HepG2 (cell line): Measurements from ENCODE around the gene NDC1. TPM values are rescaled to one million over a fixed set of nuclear protein-coding genes. Genes with fewer than 3 reads are reported as not detected.

Experiments
- AGO1 ChIP-seq: fragments of 200-400 bp; formaldehyde crosslinking; IDR thresholded peaks from 2 replicates; pipeline ENCODE4 v1.6.1; 2017; ENCODE audit warnings: mild to moderate bottlenecking, low read depth, low read length, moderate library complexity; ENCODE audit not compliant: poor library complexity, severe bottlenecking
- CC2D1A ChIP-seq: sonication (generic); formaldehyde crosslinking; IDR thresholded peaks from 2 replicates; pipeline ENCODE4 v1.8.1; 2023; ENCODE audit warnings: mild to moderate bottlenecking, missing genetic modification reagents
- CHCHD3 ChIP-seq: sonication (generic); formaldehyde crosslinking; IDR thresholded peaks from 2 replicates; pipeline ENCODE4 v1.8.0; 2022; ENCODE audit warnings: mild to moderate bottlenecking, missing genetic modification reagents, moderate library complexity
- ESRRA ChIP-seq: sonication (generic); formaldehyde crosslinking; IDR thresholded peaks from 2 replicates; pipeline ENCODE4 v1.5.1; 2020; ENCODE audit warnings: mild to moderate bottlenecking, low read depth, missing genetic modification reagents
- FOXC1 ChIP-seq: sonication (generic); formaldehyde crosslinking; IDR thresholded peaks from 2 replicates; pipeline ENCODE4 v1.8.0; 2022; ENCODE audit warnings: mild to moderate bottlenecking, missing genetic modification reagents, borderline replicate concordance
- JARID2 ChIP-seq: sonication (generic); formaldehyde crosslinking; IDR thresholded peaks from 2 replicates; pipeline ENCODE4 v1.8.1; 2023; ENCODE audit warnings: missing genetic modification reagents, inconsistent platforms; ENCODE audit not compliant: insufficient replicate concordance
- MYC ChIP-seq: sonication (generic); formaldehyde crosslinking; IDR thresholded peaks from 2 replicates; pipeline ENCODE4 v1.9.0; 2021; ENCODE audit warnings: missing genetic modification reagents, borderline replicate concordance
- NFYC ChIP-seq: IDR thresholded peaks from 2 replicates; pipeline ENCODE4 v1.6.1; 2016; ENCODE audit warnings: missing genetic modification reagents, missing compliant biosample characterization
- NONO ChIP-seq, 2 experiments: fragments of 450-650 bp in 1 of 2; sonication (generic) in 1 of 2; formaldehyde crosslinking in 1 of 2; IDR thresholded peaks in 1 of 2; conservative IDR thresholded peaks in 1 of 2; 2 replicates each; pipeline versions ENCODE4 v1.6.1 to v1.8.0; 2017 to 2022; ENCODE audit warnings: mild to moderate bottlenecking in 1 of 2, missing genetic modification reagents in 1 of 2, moderate library complexity in 1 of 2
- NRL ChIP-seq: sonication (generic); formaldehyde crosslinking; IDR thresholded peaks from 2 replicates; pipeline ENCODE4 v1.5.0; 2020; ENCODE audit warnings: missing genetic modification reagents, mild to moderate bottlenecking, moderate library complexity, borderline replicate concordance
- PHF21A ChIP-seq: sonication (generic); formaldehyde crosslinking; IDR thresholded peaks from 2 replicates; pipeline ENCODE4 v1.5.0; 2020; ENCODE audit warnings: mild to moderate bottlenecking, missing genetic modification reagents
- POLR2A ChIP-seq, 2 experiments: IDR thresholded peaks; 2 replicates each; pipeline ENCODE4 v1.6.1; 2011; ENCODE audit warnings: low read depth in 2 of 2, low read length in 2 of 2, mild to moderate bottlenecking in 1 of 2, moderate library complexity in 1 of 2; ENCODE audit not compliant: insufficient read depth in 1 of 2
- ZNF180 ChIP-seq: sonication (generic); formaldehyde crosslinking; IDR thresholded peaks from 2 replicates; pipeline ENCODE4 v1.4.0; 2020; ENCODE audit warnings: low read depth, missing genetic modification reagents, borderline replicate concordance
- ZNF274 ChIP-seq: sonication (generic); formaldehyde crosslinking; IDR thresholded peaks from 2 replicates; pipeline ENCODE4 v1.5.1; 2020; ENCODE audit warnings: mild to moderate bottlenecking, missing genetic modification reagents
- ZNF430 ChIP-seq: sonication (generic); formaldehyde crosslinking; IDR thresholded peaks from 2 replicates; pipeline ENCODE4 v1.9.0; 2021; ENCODE audit warnings: mild to moderate bottlenecking, missing genetic modification reagents
- ZNF546 ChIP-seq: sonication (generic); formaldehyde crosslinking; conservative IDR thresholded peaks from 2 replicates; pipeline ENCODE4 v1.8.1; 2023; ENCODE audit warnings: mild to moderate bottlenecking, missing genetic modification reagents
- ZNF766 ChIP-seq: sonication (generic); formaldehyde crosslinking; IDR thresholded peaks from 2 replicates; pipeline ENCODE4 v1.5.0; 2020; ENCODE audit warnings: missing genetic modification reagents, borderline replicate concordance
- ZNF768 ChIP-seq: sonication (generic); formaldehyde crosslinking; IDR thresholded peaks from 2 replicates; pipeline ENCODE4 v1.4.0; 2020; ENCODE audit warnings: missing genetic modification reagents
- polyA plus RNA-seq, 8 experiments: library from polyadenylated mRNA; depleted of rRNA in 3 of 8; stranded (reverse) in 7 of 8; unstranded in 1 of 8; fragments of >200 nt; fragmentation: Illumina TruSeq in 4 of 8; extraction: Trizol in 4 of 8; gene quantifications; 2 replicates each; pipeline versions ENCODE4 v1.2.1 to v1.2.3, GENCODE V29; 2011 to 2016; ENCODE audit warnings: low read depth in 4 of 8, missing spikeins in 1 of 8, mixed read lengths in 1 of 8; ENCODE audit not compliant: insufficient read depth in 1 of 8
- total RNA-seq, 5 experiments: library from RNA; depleted of rRNA; stranded (reverse); fragments of >200 nt; fragmentation: Illumina TruSeq; extraction: Trizol; gene quantifications; 2 replicates each; pipeline ENCODE4 v1.2.3, GENCODE V29; 2016; ENCODE audit warnings: low read depth in 1 of 5
- TF ChIP-seq, protein P1 (sequence below): sonication (generic); formaldehyde crosslinking; IDR thresholded peaks from 2 replicates; pipeline ENCODE4 v1.5.1; 2020; ENCODE audit warnings: missing genetic modification reagents, mild to moderate bottlenecking, borderline replicate concordance
- TF ChIP-seq, protein P2 (sequence below): sonication (generic); formaldehyde crosslinking; IDR thresholded peaks from 2 replicates; pipeline ENCODE4 v1.8.0; 2022; ENCODE audit warnings: missing genetic modification reagents, mild to moderate bottlenecking, borderline replicate concordance
- TF ChIP-seq, protein P3 (sequence below): sonication (generic); formaldehyde crosslinking; IDR thresholded peaks from 2 replicates; pipeline ENCODE4 v1.5.0; 2020; ENCODE audit warnings: missing genetic modification reagents
- TF ChIP-seq, protein P4 (sequence below): sonication (generic); formaldehyde crosslinking; IDR thresholded peaks from 2 replicates; pipeline ENCODE4 v1.5.1; 2020; ENCODE audit warnings: missing genetic modification reagents, mild to moderate bottlenecking, borderline replicate concordance
- TF ChIP-seq, protein P5 (sequence below): sonication (generic); formaldehyde crosslinking; IDR thresholded peaks from 2 replicates; pipeline ENCODE4 v1.4.0; 2020; ENCODE audit warnings: mild to moderate bottlenecking, missing genetic modification reagents

NDC1 gene
- total and polyA plus RNA-seq, 2 of the 13 experiments (the other 11 are each of a cell fraction or from before 2014, with no cell fraction given), result 38.1 to 50.9 TPM

DNA sequence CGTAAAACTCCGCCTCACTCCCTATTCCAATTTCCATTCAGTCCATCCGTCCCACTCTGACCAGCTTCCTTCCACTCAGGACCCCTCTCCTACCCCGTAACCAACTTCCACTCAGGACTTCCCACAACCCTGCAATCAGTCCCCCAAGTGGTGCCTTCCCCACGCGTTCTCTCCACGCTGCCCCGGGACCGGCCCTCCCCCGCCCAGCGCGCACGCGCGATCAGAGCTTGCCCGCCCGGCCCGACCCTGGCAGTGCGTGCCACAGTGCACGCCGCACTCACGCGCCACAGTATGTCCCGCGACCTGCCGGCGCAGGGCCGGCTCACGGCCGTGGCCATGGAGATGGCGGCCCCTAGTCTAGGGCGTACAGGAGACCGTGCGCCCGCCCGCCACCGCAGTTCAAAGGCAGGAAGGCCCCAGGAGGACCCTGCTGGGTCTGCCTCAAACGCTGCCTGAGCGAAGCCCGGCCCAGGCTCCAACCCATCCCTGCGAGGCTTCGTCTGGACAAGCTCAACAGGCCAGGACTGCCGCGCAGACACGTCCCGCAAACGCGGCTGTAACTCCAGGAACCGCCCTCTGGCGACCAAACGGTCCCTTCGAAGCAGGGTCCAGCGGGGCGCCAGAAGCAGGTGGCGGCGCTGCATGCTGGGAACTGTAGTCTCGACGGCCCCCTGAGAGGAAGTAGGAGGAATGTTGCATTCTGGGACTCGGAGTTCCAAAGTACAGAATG, at the start of gene NDC1 (continued):
- TF ChIP-seq PHF21A (CRISPR knock-in tag) (peak; percentile 89; the same call in 1 of the 2 replicates), AGO1 (no peak), NONO (IDR thresholded peaks at IDR 0.05) (no peak), NONO (CRISPR knock-in tag; conservative IDR thresholded peaks at IDR 0.05) (peak; percentile 90), JARID2 (CRISPR knock-in tag) (peak; percentile 76), ZNF546 (CRISPR knock-in tag) (peak; percentile 91), ZNF274 (CRISPR knock-in tag) (peak; percentile 97), ZNF430 (peak; percentile 93), POLR2A (IDR thresholded peaks at IDR 0.05; ENCODE audit: insufficient read depth in 1 of 2, low read depth in 2 of 2, low read length in 2 of 2) (peak; percentile 75 to 77; a peak in 3 of 4 replicates), ZNF180 (CRISPR knock-in tag) (0 out of 2 replicates have a peak, but pooled peaks have one; percentile 23), NRL (peak; percentile 85; the same call in 1 of the 2 replicates), FOXC1 (CRISPR knock-in tag) (peak; percentile 95), ZNF766 (CRISPR knock-in tag) (peak; percentile 85; the same call in 1 of the 2 replicates), MYC (CRISPR knock-in tag) (peak; percentile 96), CHCHD3 (CRISPR knock-in tag) (peak; percentile 80), NFYC (CRISPR knock-in tag) (no peak), ESRRA (CRISPR knock-in tag) (peak; percentile 74; the same call in 1 of the 2 replicates), ZNF768 (CRISPR knock-in tag) (peak; percentile 43), CC2D1A (peak; percentile 46; the same call in 1 of the 2 replicates)
- TF ChIP-seq, protein P1, sequence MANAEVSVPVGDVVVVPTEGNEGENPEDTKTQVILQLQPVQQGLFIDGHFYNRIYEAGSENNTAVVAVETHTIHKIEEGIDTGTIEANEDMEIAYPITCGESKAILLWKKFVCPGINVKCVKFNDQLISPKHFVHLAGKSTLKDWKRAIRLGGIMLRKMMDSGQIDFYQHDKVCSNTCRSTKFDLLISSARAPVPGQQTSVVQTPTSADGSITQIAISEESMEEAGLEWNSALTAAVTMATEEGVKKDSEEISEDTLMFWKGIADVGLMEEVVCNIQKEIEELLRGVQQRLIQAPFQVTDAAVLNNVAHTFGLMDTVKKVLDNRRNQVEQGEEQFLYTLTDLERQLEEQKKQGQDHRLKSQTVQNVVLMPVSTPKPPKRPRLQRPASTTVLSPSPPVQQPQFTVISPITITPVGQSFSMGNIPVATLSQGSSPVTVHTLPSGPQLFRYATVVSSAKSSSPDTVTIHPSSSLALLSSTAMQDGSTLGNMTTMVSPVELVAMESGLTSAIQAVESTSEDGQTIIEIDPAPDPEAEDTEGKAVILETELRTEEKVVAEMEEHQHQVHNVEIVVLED (CRISPR knock-in tag), result peak; percentile 94
- TF ChIP-seq, protein P2, sequence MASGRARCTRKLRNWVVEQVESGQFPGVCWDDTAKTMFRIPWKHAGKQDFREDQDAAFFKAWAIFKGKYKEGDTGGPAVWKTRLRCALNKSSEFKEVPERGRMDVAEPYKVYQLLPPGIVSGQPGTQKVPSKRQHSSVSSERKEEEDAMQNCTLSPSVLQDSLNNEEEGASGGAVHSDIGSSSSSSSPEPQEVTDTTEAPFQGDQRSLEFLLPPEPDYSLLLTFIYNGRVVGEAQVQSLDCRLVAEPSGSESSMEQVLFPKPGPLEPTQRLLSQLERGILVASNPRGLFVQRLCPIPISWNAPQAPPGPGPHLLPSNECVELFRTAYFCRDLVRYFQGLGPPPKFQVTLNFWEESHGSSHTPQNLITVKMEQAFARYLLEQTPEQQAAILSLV (CRISPR knock-in tag), result peak; percentile 94
- TF ChIP-seq, protein P3, sequence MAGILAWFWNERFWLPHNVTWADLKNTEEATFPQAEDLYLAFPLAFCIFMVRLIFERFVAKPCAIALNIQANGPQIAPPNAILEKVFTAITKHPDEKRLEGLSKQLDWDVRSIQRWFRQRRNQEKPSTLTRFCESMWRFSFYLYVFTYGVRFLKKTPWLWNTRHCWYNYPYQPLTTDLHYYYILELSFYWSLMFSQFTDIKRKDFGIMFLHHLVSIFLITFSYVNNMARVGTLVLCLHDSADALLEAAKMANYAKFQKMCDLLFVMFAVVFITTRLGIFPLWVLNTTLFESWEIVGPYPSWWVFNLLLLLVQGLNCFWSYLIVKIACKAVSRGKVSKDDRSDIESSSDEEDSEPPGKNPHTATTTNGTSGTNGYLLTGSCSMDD (CRISPR knock-in tag), result peak; percentile 33; the same call in 1 of the 2 replicates
- TF ChIP-seq, protein P4, sequence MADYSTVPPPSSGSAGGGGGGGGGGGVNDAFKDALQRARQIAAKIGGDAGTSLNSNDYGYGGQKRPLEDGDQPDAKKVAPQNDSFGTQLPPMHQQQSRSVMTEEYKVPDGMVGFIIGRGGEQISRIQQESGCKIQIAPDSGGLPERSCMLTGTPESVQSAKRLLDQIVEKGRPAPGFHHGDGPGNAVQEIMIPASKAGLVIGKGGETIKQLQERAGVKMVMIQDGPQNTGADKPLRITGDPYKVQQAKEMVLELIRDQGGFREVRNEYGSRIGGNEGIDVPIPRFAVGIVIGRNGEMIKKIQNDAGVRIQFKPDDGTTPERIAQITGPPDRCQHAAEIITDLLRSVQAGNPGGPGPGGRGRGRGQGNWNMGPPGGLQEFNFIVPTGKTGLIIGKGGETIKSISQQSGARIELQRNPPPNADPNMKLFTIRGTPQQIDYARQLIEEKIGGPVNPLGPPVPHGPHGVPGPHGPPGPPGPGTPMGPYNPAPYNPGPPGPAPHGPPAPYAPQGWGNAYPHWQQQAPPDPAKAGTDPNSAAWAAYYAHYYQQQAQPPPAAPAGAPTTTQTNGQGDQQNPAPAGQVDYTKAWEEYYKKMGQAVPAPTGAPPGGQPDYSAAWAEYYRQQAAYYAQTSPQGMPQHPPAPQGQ (CRISPR knock-in tag), result no peak
- TF ChIP-seq, protein P5, sequence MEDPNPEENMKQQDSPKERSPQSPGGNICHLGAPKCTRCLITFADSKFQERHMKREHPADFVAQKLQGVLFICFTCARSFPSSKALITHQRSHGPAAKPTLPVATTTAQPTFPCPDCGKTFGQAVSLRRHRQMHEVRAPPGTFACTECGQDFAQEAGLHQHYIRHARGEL (CRISPR knock-in tag), result 0 out of 2 replicates have a peak, but pooled peaks have one; percentile 46
